H1 (cell line): ENCODE results near the gene ZXDC. TPM values are rescaled to one million over a fixed set of nuclear protein-coding genes. Genes with fewer than 3 reads are reported as not detected.

Source experiments
- CTCF ChIA-PET: fragments of 300-600 bp; sonication (Branson Sonifier 250); formaldehyde crosslinking; loops from one replicate; lab custom pipeline; 2021; ENCODE audit not compliant: partially characterized antibody; lab: Charles Lee
- POLR2A ChIA-PET: fragments of 300-600 bp; sonication (Branson Sonifier 250); formaldehyde crosslinking; loops from one replicate; lab custom pipeline; 2021; ENCODE audit warnings: inconsistent platforms; ENCODE audit not compliant: partially characterized antibody; lab: Charles Lee
- DNase-seq, 2 experiments: peaks; one replicate each; pipeline versions ENCODE4 v3.0.0 to v3.0.0-alpha.2; 2010 to 2022; ENCODE audit warnings: low spot score in 2 of 2, low read depth in 1 of 2, mixed read lengths in 1 of 2
- FAIRE-seq: peaks from 2 replicates; lab custom pipeline; 2011; peaks lifted over from hg19 to GRCh38; lab: Jason Lieb, UNC
- H2AFZ ChIP-seq: 2 replicates; pipeline ENCODE4 v1.8.1; 2012; ENCODE audit warnings: low read length, inconsistent platforms
- H2AK5ac ChIP-seq: 2 replicates; pipeline ENCODE4 v1.6.1; 2013; ENCODE audit warnings: low read depth, low read length
- H2BK120ac ChIP-seq: replicated peaks from 2 replicates; pipeline ENCODE3; 2013; ENCODE audit warnings: low read depth, low read length, inconsistent platforms
- H2BK12ac ChIP-seq: 2 replicates; pipeline ENCODE4 v1.6.1; 2013; ENCODE audit warnings: low read depth, low read length
- H2BK15ac ChIP-seq: 2 replicates; pipeline ENCODE4 v1.6.1; 2013; ENCODE audit warnings: low read length
- H2BK20ac ChIP-seq: 2 replicates; pipeline ENCODE4 v1.6.1; 2013; ENCODE audit warnings: low read length
- H2BK5ac ChIP-seq: 2 replicates; pipeline ENCODE4 v1.6.1; 2013; ENCODE audit warnings: low read depth, low read length
- H3K14ac ChIP-seq: 2 replicates; pipeline ENCODE4 v1.6.1; 2013; ENCODE audit warnings: inconsistent platforms; ENCODE audit not compliant: insufficient read length
- H3K18ac ChIP-seq: 2 replicates; pipeline ENCODE4 v1.6.1; 2013; ENCODE audit warnings: low read length; ENCODE audit errors: extremely low read depth
- H3K23ac ChIP-seq: 2 replicates; pipeline ENCODE4 v1.6.1; 2013; ENCODE audit warnings: inconsistent platforms; ENCODE audit not compliant: insufficient read length
- H3K23me2 ChIP-seq: 2 replicates; pipeline ENCODE4 v1.6.1; 2013; ENCODE audit warnings: low read depth, low read length
- H3K27ac ChIP-seq: 2 replicates; pipeline ENCODE4 v1.6.1; 2011; ENCODE audit warnings: low read depth, low read length, inconsistent platforms
- H3K27me3 ChIP-seq, 4 experiments: replicated peaks in 1 of 4; 1 replicate in 1 of 4; 2 replicates in 3 of 4; pipeline versions ENCODE4 v1.6.1 to v1.8.1; 2011 to 2013; ENCODE audit warnings: low read length in 3 of 4, mild to moderate bottlenecking in 3 of 4, inconsistent platforms in 2 of 4, mixed read lengths in 2 of 4, moderate library complexity in 1 of 4; ENCODE audit not compliant: control insufficient read depth in 3 of 4, insufficient read depth in 3 of 4; ENCODE audit errors: extremely low read depth in 1 of 4
- H3K36me3 ChIP-seq, 4 experiments: 2 replicates each; pipeline versions ENCODE4 v1.6.1 to v1.8.1; 2011 to 2013; ENCODE audit warnings: mild to moderate bottlenecking in 4 of 4, low read length in 3 of 4, moderate library complexity in 2 of 4, control low read depth in 1 of 4, inconsistent platforms in 1 of 4; ENCODE audit not compliant: insufficient read depth in 4 of 4, control insufficient read depth in 2 of 4
- H3K4ac ChIP-seq: replicated peaks from 2 replicates; pipeline ENCODE3; 2013; ENCODE audit warnings: low read length, low read depth, mixed read lengths, inconsistent platforms; ENCODE audit not compliant: insufficient read length
- H3K4me1 ChIP-seq, 4 experiments: replicated peaks in 1 of 4; 1 replicate in 1 of 4; 2 replicates in 3 of 4; pipeline versions ENCODE4 v1.6.1 to v1.8.1; 2011 to 2013; ENCODE audit warnings: low read length in 3 of 4, inconsistent platforms in 2 of 4, mixed read lengths in 1 of 4; ENCODE audit not compliant: insufficient read depth in 4 of 4, control insufficient read depth in 3 of 4
- H3K4me2 ChIP-seq, 2 experiments: 2 replicates each; pipeline versions ENCODE4 v1.6.1 to v1.8.1; 2011 to 2013; ENCODE audit warnings: low read depth in 2 of 2, low read length in 2 of 2, control low read depth in 1 of 2, inconsistent platforms in 1 of 2, mild to moderate bottlenecking in 1 of 2; ENCODE audit not compliant: insufficient read depth in 1 of 2
- H3K4me3 ChIP-seq, 4 experiments: fragments of 200-600, 300-600 bp in 1 of 4; sonication (generic), shearing (Covaris generic), sonication (Bioruptor Twin) in 1 of 4; 2 replicates each; pipeline versions ENCODE4 v1.5.1 to v1.8.1; 2011 to 2016; ENCODE audit warnings: low read length in 4 of 4, low read depth in 3 of 4, control low read depth in 2 of 4, inconsistent platforms in 2 of 4, mild to moderate bottlenecking in 2 of 4, mixed read lengths in 1 of 4, moderate library complexity in 1 of 4; ENCODE audit not compliant: insufficient read depth in 2 of 4; ENCODE audit errors: extremely low read depth in 1 of 4
- H3K56ac ChIP-seq: replicated peaks from 2 replicates; pipeline ENCODE3; 2013; ENCODE audit warnings: low read depth, mild to moderate bottlenecking, mixed read lengths, low read length, inconsistent platforms; ENCODE audit not compliant: insufficient read length
- H3K79me1 ChIP-seq: 2 replicates; pipeline ENCODE4 v1.6.1; 2013; ENCODE audit warnings: low read depth, low read length, control low read depth
- H3K79me2 ChIP-seq, 2 experiments: 2 replicates each; pipeline versions ENCODE4 v1.6.1 to v1.8.1; 2012 to 2013; ENCODE audit warnings: low read length in 2 of 2, mild to moderate bottlenecking in 2 of 2, inconsistent platforms in 1 of 2; ENCODE audit not compliant: insufficient read depth in 2 of 2, control insufficient read depth in 1 of 2
- H3K9ac ChIP-seq, 4 experiments: replicated peaks in 1 of 4; 1 replicate in 1 of 4; 2 replicates in 3 of 4; pipeline versions ENCODE4 v1.6.1 to v1.8.1; 2011 to 2013; ENCODE audit warnings: low read depth in 3 of 4, low read length in 3 of 4, control low read depth in 2 of 4, mild to moderate bottlenecking in 2 of 4, moderate library complexity in 2 of 4, inconsistent platforms in 1 of 4; ENCODE audit errors: extremely low read depth in 1 of 4
- H3K9me3 ChIP-seq, 2 experiments: 2 replicates each; pipeline versions ENCODE4 v1.6.1 to v1.8.1; 2012 to 2013; ENCODE audit warnings: mild to moderate bottlenecking in 2 of 2, moderate library complexity in 2 of 2, control low read depth in 1 of 2, inconsistent platforms in 1 of 2, low read depth in 1 of 2, low read length in 1 of 2, mixed read lengths in 1 of 2; ENCODE audit not compliant: insufficient read depth in 2 of 2
- H4K20me1 ChIP-seq, 2 experiments: replicated peaks in 1 of 2; 2 replicates each; pipeline versions ENCODE3 to v1.8.1; 2011 to 2013; ENCODE audit warnings: inconsistent platforms in 2 of 2, low read length in 2 of 2, mild to moderate bottlenecking in 1 of 2; ENCODE audit not compliant: insufficient read depth in 2 of 2, control insufficient read depth in 1 of 2
- H4K5ac ChIP-seq: 2 replicates; pipeline ENCODE4 v1.6.1; 2013; ENCODE audit warnings: low read length, low read depth, mixed read lengths, inconsistent platforms; ENCODE audit not compliant: insufficient read length
- H4K8ac ChIP-seq: 2 replicates; pipeline ENCODE4 v1.8.0; 2013; ENCODE audit warnings: mild to moderate bottlenecking, moderate library complexity, low read length, inconsistent platforms; ENCODE audit not compliant: insufficient read depth; ENCODE audit errors: extremely low read depth
- H4K91ac ChIP-seq: replicated peaks from 2 replicates; pipeline ENCODE3; 2013; ENCODE audit warnings: low read length, mixed read lengths, inconsistent platforms; ENCODE audit not compliant: insufficient read length
- CBX8 ChIP-seq: fragments of 300-800, 300-1000 bp; sonication (generic); IDR thresholded peaks from 2 replicates; pipeline ENCODE4 v1.7.1; 2016; ENCODE audit warnings: low read depth, low read length, borderline replicate concordance
- CHD2 ChIP-seq: IDR thresholded peaks from 2 replicates; pipeline ENCODE4 v1.6.1; 2012; ENCODE audit warnings: low read length, improper control_type of control experiment
- EP300 ChIP-seq, 2 experiments: IDR thresholded peaks; 1 replicate in 1 of 2; 2 replicates in 1 of 2; pipeline ENCODE4 v1.6.1; 2011 to 2012; ENCODE audit warnings: low read depth in 2 of 2, low read length in 2 of 2, mild to moderate bottlenecking in 2 of 2, borderline replicate concordance in 1 of 2, inconsistent platforms in 1 of 2, moderate library complexity in 1 of 2
- POLR2AphosphoS5 ChIP-seq: IDR thresholded peaks from 2 replicates; pipeline ENCODE4 v1.6.1; 2011; ENCODE audit warnings: low read depth, low read length
- RAD21 ChIP-seq, 2 experiments: IDR thresholded peaks in 1 of 2; conservative IDR thresholded peaks in 1 of 2; 2 replicates each; pipeline ENCODE4 v1.6.1; 2011; ENCODE audit warnings: low read depth in 2 of 2, low read length in 2 of 2, improper control_type of control experiment in 1 of 2, inconsistent platforms in 1 of 2, mild to moderate bottlenecking in 1 of 2, moderate library complexity in 1 of 2
- RBBP5 ChIP-seq: IDR thresholded peaks from 2 replicates; pipeline ENCODE4 v1.7.1; 2012; ENCODE audit warnings: low read depth, mild to moderate bottlenecking, inconsistent platforms, low read length, moderate library complexity, borderline replicate concordance
- WGBS, 2 experiments: shearing (Covaris generic) in 1 of 2; methylation state at CpG; one replicate each; pipeline versions ENCODE4 v1.1.6 to v1.1.7; 2013 to 2015; ENCODE audit warnings: low lambda C conversion rate in 2 of 2, mixed read lengths in 2 of 2, inconsistent platforms in 1 of 2, low coverage in 1 of 2, missing lambda C conversion rate in 1 of 2; ENCODE audit not compliant: insufficient replicate concordance in 2 of 2, insufficient coverage in 1 of 2, insufficient read length in 1 of 2; ENCODE audit errors: extremely low coverage in 1 of 2, missing lambda C conversion rate in 1 of 2; 5-methylcytosine and 5-hydroxymethylcytosine counted together
- polyA plus RNA-seq, 7 experiments: library from polyadenylated mRNA; depleted of rRNA in 3 of 7; stranded (reverse) in 5 of 7; unstranded in 2 of 7; fragments of >200 nt in 5 of 7; fragments of 200-250 nt in 2 of 7; gene quantifications; 1 replicate in 5 of 7; 2 replicates in 1 of 7; 4 replicates in 1 of 7; pipeline versions ENCODE4 v1.2.1 to v1.2.3, GENCODE V29; 2011 to 2013; ENCODE audit warnings: missing spikeins in 2 of 7, mixed read lengths in 2 of 7
- total RNA-seq: library from RNA; stranded (reverse); fragmentation: NEBNext Ultra II Directional; extraction: Animal tissue kit (Norgen Biotek cat#: 25700); gene quantifications from 2 replicates; pipeline ENCODE4 v1.2.1, GENCODE V29; 2021

Gene ZXDC
- total and polyA plus RNA-seq, 2 of the 8 experiments (the other 6 are each of a cell fraction or from before 2014, with no cell fraction given): 12.7 to 24.3 TPM

GRCh38 chr3:126515066-126515706, 39.5 kb upstream of the ZXDC start:
- no peak overlapping the region for H2AFZ ChIP-seq
- no peaks in the 10 kb centered on the region for H3K79me2 ChIP-seq
- no peak overlapping the region for H3K56ac ChIP-seq
- no peaks in the 10 kb centered on the region; a peak in 1 of 7 replicates for H3K4me1 ChIP-seq
- no peak overlapping the region for H2AK5ac ChIP-seq
- no peak overlapping the region for H4K91ac ChIP-seq
- no peaks in the 10 kb centered on the region; the same call in 1 of the 2 replicates for H3K23me2 ChIP-seq
- no peak overlapping the region for H3K27ac ChIP-seq
- no peak overlapping the region for H2BK120ac ChIP-seq
- H2BK5ac ChIP-seq: no peak overlapping the region
- H3K18ac ChIP-seq: no peak overlapping the region
- no peaks in the 10 kb centered on the region for H3K36me3 ChIP-seq
- POLR2A ChIA-PET: no interaction called here
- H2BK15ac ChIP-seq: no peak overlapping the region
- H3K4me3 ChIP-seq: no peak overlapping the region
- H4K20me1 ChIP-seq: no peaks in the 10 kb centered on the region
- H3K9ac ChIP-seq: no peak overlapping the region
- H3K9me3 ChIP-seq: no peaks in the 10 kb centered on the region
- no peaks in the 10 kb centered on the region for H3K79me1 ChIP-seq
- H3K27me3 ChIP-seq: no peaks in the 10 kb centered on the region
- H3K4ac ChIP-seq: no peak overlapping the region
- no peak overlapping the region for H3K4me2 ChIP-seq
- H3K14ac ChIP-seq: no peak overlapping the region
- H3K23ac ChIP-seq: no peak overlapping the region
- H4K5ac ChIP-seq: no peak overlapping the region
- FAIRE-seq (no peak), DNase-seq (no peak)
- no peak overlapping the region for H2BK12ac ChIP-seq
- H2BK20ac ChIP-seq: no peak overlapping the region
- H4K8ac ChIP-seq: no peak overlapping the region
- 85% methylated on average over 4 of the region's 8 CpGs; no CpG with 5 or more reads in 1 of the 2 experiments for WGBS, 2 experiments
- CTCF ChIA-PET: interaction anchor here (2.1 kb wide), 1 partner anchor 8 kb away, joined by 8 read pairs; the partner anchor contains the start of gene CHST13
- TF ChIP-seq CBX8 (no peak), RAD21 (IDR thresholded peaks at IDR 0.05 in 1 of 2, conservative IDR thresholded peaks at IDR 0.05 in 1 of 2; ENCODE audit: low read depth in 2 of 2, low read length in 2 of 2) (no peak), RBBP5 (no peak), POLR2AphosphoS5 (no peak), EP300 (IDR thresholded peaks at IDR 0.05; ENCODE audit: borderline replicate concordance in 1 of 2, low read depth in 2 of 2, low read length in 2 of 2) (no peak), CHD2 (no peak)
